VCaP (cell line): ENCODE data around the gene TXLNG.

Experiments used
- H3K27ac ChIP-seq: fragments of 450-650 bp; 2 replicates; pipeline ENCODE4 v1.5.1; 2017
- CTCF ChIP-seq: fragments of 450-650 bp; conservative IDR thresholded peaks from 2 replicates; pipeline ENCODE4 v1.5.1; 2017; ENCODE audit warnings: mild to moderate bottlenecking, moderate library complexity

TXLNG gene

GRCh38 chrX:16786791-16787735, 797 bp downstream of the TXLNG start:
- TF ChIP-seq CTCF = no peak
- H3K27ac ChIP-seq = peak overlapping the region; percentile 63

- H3K27ac ChIP-seq = no peak overlapping the region
- no peak for TF ChIP-seq CTCF
Measured at GRCh38 chrX:16788477-16788876, 2.2 kb downstream of the TXLNG start.

- no peak overlapping the region for H3K27ac ChIP-seq
- TF ChIP-seq CTCF = no peak
Measured at GRCh38 chrX:16796298-16796697, 10.0 kb downstream of the TXLNG start.

GRCh38 chrX:16797358-16797757, 11.1 kb downstream of the TXLNG start:
- no peak overlapping the region for H3K27ac ChIP-seq
- TF ChIP-seq CTCF = no peak

- H3K27ac ChIP-seq = no peak overlapping the region
- TF ChIP-seq CTCF = no peak
Measured at GRCh38 chrX:16797841-16798240, 11.6 kb downstream of the TXLNG start.

GRCh38 chrX:16804923-16805464, 18.7 kb downstream of the TXLNG start:
- no peak for TF ChIP-seq CTCF
- H3K27ac ChIP-seq = no peak overlapping the region

- H3K27ac ChIP-seq = no peak overlapping the region
- peak; percentile 52; the same call in 1 of the 2 replicates for TF ChIP-seq CTCF
Measured at GRCh38 chrX:16807548-16807947, 21.3 kb downstream of the TXLNG start.
